DND-41 (cell line): ENCODE measurements around the gene COL15A1.

ENCODE experiments used
- ATAC-seq: fragments of 200-7000 bp; cut with Tn5 transposase; 3 replicates; pipeline ENCODE4 v1.9.1; 2021; ENCODE audit warnings: low read depth; ENCODE audit not compliant: insufficient read depth
- DNase-seq: peaks from one replicate; pipeline ENCODE4 v3.0.0-alpha.2; 2020
- H2AFZ ChIP-seq: 2 replicates; pipeline ENCODE4 v1.6.0; 2012; ENCODE audit warnings: low read depth, low read length
- H3K27ac ChIP-seq: 2 replicates; pipeline ENCODE4 v1.5.1; 2012; ENCODE audit warnings: low read length, inconsistent platforms
- H3K27me3 ChIP-seq: fragments of 200-600 bp; sonication (generic); 2 replicates; pipeline ENCODE4 v1.6.0; 2012; ENCODE audit warnings: low read length, mild to moderate bottlenecking, inconsistent platforms; ENCODE audit not compliant: insufficient read depth, poor library complexity
- H3K36me3 ChIP-seq: 2 replicates; pipeline ENCODE4 v1.5.1; 2012; ENCODE audit warnings: low read length, inconsistent platforms; ENCODE audit not compliant: insufficient read depth
- H3K4me1 ChIP-seq: 2 replicates; pipeline ENCODE4 v1.5.1; 2012; ENCODE audit warnings: mild to moderate bottlenecking, low read length; ENCODE audit not compliant: insufficient read depth
- H3K4me2 ChIP-seq: 2 replicates; pipeline ENCODE4 v1.6.0; 2012; ENCODE audit warnings: mild to moderate bottlenecking, moderate library complexity, low read length, inconsistent platforms; ENCODE audit not compliant: insufficient read depth
- H3K4me3 ChIP-seq, 2 experiments: fragments of 200-600 bp in 1 of 2; shearing (Covaris generic) in 1 of 2; 2 replicates each; pipeline ENCODE4 v1.5.1; 2012 to 2016; ENCODE audit warnings: inconsistent platforms in 2 of 2, low read length in 2 of 2, mild to moderate bottlenecking in 2 of 2, low read depth in 1 of 2, moderate library complexity in 1 of 2
- H3K79me2 ChIP-seq: 2 replicates; pipeline ENCODE4 v1.6.0; 2012; ENCODE audit warnings: low read length, inconsistent platforms; ENCODE audit not compliant: insufficient read depth
- H3K9ac ChIP-seq: 2 replicates; pipeline ENCODE4 v1.6.0; 2012; ENCODE audit warnings: low read depth, mild to moderate bottlenecking, inconsistent platforms, low read length, moderate library complexity
- H3K9me3 ChIP-seq: 2 replicates; pipeline ENCODE4 v1.5.1; 2012; ENCODE audit warnings: low read length, moderate library complexity, mild to moderate bottlenecking, inconsistent platforms; ENCODE audit not compliant: insufficient read depth, severe bottlenecking
- H4K20me1 ChIP-seq: 2 replicates; pipeline ENCODE4 v1.6.0; 2012; ENCODE audit warnings: low read length; ENCODE audit not compliant: insufficient read depth
- EZH2 ChIP-seq: IDR thresholded peaks from 3 replicates; pipeline ENCODE4 v1.6.1; 2012; ENCODE audit warnings: borderline replicate concordance, low read depth, mild to moderate bottlenecking, moderate library complexity, low read length, inconsistent platforms; ENCODE audit not compliant: severe bottlenecking
- TF ChIP-seq, protein P1 (sequence below): IDR thresholded peaks from 2 replicates; pipeline ENCODE4 v1.5.1; 2012; ENCODE audit warnings: borderline replicate concordance, low read length, moderate library complexity, mild to moderate bottlenecking; ENCODE audit not compliant: poor library complexity, severe bottlenecking; ENCODE audit errors: extremely low read depth

COL15A1 gene

DNA sequence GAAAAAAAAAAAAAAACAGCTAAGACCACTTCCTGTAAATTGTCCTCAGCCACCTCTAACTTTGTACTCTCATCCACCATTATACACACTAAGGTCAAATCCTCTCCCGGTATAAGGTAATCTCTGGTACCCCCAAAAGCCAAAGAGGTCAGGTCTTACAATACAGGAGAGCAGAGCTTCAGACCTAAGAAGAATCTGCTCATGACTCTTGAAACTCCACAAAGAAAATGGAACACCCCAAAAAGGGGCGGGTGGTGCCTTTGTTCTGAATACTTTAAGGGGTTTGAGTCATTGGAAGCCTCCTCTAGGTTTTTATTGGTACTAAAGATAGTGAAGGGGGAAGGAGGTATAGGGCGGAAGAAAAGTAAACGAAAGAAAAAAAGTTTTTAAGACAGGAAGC lies 69.8 kb downstream of the COL15A1 start:
- H4K20me1 ChIP-seq: no peaks in the 10 kb centered on the region
- no peaks in the 10 kb centered on the region for H3K36me3 ChIP-seq
- H3K79me2 ChIP-seq: no peaks in the 10 kb centered on the region
- no peak for ATAC-seq
- H2AFZ ChIP-seq: no peak overlapping the region
- DNase-seq: no peak
- no peaks in the 10 kb centered on the region for H3K4me1 ChIP-seq
- TF ChIP-seq, protein P1, sequence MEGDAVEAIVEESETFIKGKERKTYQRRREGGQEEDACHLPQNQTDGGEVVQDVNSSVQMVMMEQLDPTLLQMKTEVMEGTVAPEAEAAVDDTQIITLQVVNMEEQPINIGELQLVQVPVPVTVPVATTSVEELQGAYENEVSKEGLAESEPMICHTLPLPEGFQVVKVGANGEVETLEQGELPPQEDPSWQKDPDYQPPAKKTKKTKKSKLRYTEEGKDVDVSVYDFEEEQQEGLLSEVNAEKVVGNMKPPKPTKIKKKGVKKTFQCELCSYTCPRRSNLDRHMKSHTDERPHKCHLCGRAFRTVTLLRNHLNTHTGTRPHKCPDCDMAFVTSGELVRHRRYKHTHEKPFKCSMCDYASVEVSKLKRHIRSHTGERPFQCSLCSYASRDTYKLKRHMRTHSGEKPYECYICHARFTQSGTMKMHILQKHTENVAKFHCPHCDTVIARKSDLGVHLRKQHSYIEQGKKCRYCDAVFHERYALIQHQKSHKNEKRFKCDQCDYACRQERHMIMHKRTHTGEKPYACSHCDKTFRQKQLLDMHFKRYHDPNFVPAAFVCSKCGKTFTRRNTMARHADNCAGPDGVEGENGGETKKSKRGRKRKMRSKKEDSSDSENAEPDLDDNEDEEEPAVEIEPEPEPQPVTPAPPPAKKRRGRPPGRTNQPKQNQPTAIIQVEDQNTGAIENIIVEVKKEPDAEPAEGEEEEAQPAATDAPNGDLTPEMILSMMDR: no peak
- TF ChIP-seq EZH2: no peak
- H3K27ac ChIP-seq: no peak overlapping the region
- no peak overlapping the region for H3K9ac ChIP-seq
- H3K9me3 ChIP-seq: peaks cover 14% of the 10 kb centered on the region
- H3K27me3 ChIP-seq: no peaks in the 10 kb centered on the region
- H3K4me2 ChIP-seq: no peak overlapping the region
- no peak overlapping the region for H3K4me3 ChIP-seq

DNA sequence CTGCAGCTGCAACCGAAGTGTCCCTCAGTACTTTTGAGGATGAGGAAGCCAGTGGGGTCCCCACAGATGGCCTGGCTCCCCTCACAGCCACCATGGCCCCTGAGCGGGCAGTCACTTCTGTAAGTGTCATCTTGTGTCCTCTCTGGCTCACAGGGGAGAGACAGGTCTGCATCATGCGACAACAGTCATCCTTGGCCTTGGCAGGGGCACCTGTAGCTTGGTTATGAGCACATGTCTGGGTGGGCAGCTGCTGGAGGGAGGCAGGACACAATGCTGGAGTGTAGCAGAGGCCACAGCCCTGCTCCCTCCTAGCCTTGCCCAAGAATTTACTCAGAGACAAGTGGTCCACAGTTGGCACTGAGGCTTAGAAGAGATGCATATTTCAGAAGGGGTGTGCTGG lies 71.7 kb downstream of the COL15A1 start:
- no peak overlapping the region for H3K4me2 ChIP-seq
- no peak overlapping the region for H3K4me3 ChIP-seq
- H3K9me3 ChIP-seq: peaks cover 8% of the 10 kb centered on the region
- H3K9ac ChIP-seq: no peak overlapping the region
- DNase-seq (no peak), ATAC-seq (no peak)
- H3K79me2 ChIP-seq: no peaks in the 10 kb centered on the region
- H3K4me1 ChIP-seq: no peaks in the 10 kb centered on the region
- no peak overlapping the region for H2AFZ ChIP-seq
- H4K20me1 ChIP-seq: no peaks in the 10 kb centered on the region
- TF ChIP-seq, protein P1: no peak
- no peak for TF ChIP-seq EZH2
- no peaks in the 10 kb centered on the region for H3K27me3 ChIP-seq
- H3K36me3 ChIP-seq: no peaks in the 10 kb centered on the region
- H3K27ac ChIP-seq: no peak overlapping the region

DNA sequence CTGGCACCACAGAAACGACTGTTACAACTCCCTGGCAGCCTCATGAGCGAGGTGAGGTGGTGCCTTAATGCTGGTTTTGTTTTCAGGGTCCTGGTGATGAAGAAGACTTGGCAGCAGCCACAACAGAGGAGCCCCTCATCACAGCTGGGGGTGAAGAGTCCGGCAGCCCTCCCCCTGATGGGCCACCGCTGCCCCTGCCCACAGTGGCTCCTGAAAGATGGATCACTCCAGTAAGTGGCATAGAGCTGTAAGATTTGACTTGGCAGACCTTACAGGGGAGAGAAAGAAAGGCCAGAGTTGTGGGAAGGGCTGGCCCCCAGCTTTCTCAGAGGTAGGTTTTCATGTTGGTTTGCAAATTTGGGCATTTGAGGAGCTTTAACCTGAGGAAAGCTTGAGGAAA lies 72.2 kb downstream of the COL15A1 start:
- Histone ChIP-seq H4K20me1 (no peaks in the 10 kb centered on the region), H3K27me3 (no peaks in the 10 kb centered on the region)

More for the DNA sequence above, 72.2 kb downstream of the COL15A1 start:
- H3K27ac ChIP-seq: no peak overlapping the region
- no peaks in the 10 kb centered on the region for H3K79me2 ChIP-seq
- DNase-seq (no peak), ATAC-seq (no peak)
- TF ChIP-seq, protein P1: no peak
- TF ChIP-seq EZH2: no peak
- no peak overlapping the region for H3K4me3 ChIP-seq
- H3K4me2 ChIP-seq: no peak overlapping the region
- no peaks in the 10 kb centered on the region for H3K4me1 ChIP-seq
- peaks cover 3% of the 10 kb centered on the region for H3K9me3 ChIP-seq
- no peaks in the 10 kb centered on the region for H3K36me3 ChIP-seq
- no peak overlapping the region for H2AFZ ChIP-seq
- H3K9ac ChIP-seq: no peak overlapping the region
